Measurements from ENCODE around the gene RAB6A.
"Not testable (repeated sequence)": the region's sequence is repeated elsewhere in the genome, so short reads cannot be mapped to it uniquely, and the experiment has no call there.

The RAB6A gene

GRCh38 chr11:73760679-73761402 lies at the start of gene RAB6A:
Gene RAB6A, minus strand, starts transcription at chr11:73761074. Its CDS starts 439 bp downstream, at chr11:73760635.
- DNase-seq: peak; percentile 99

GRCh38 chr11:73810637-73811036 lies 49.8 kb upstream of the RAB6A start:
- DNase-seq: no peak

- DNase-seq: no peak
Observed at GRCh38 chr11:73808052-73808451, 47.2 kb upstream of the RAB6A start.

- DNase-seq: peak; percentile 53
Observed at GRCh38 chr11:73804712-73805111, 43.8 kb upstream of the RAB6A start.

- no peak for DNase-seq
Observed at GRCh38 chr11:73801136-73801535, 40.3 kb upstream of the RAB6A start.

GRCh38 chr11:73800276-73800806 lies 39.5 kb upstream of the RAB6A start:
- no peak for DNase-seq

GRCh38 chr11:73797457-73797856 lies 36.6 kb upstream of the RAB6A start:
- DNase-seq: no peak

- DNase-seq: peak; percentile 58
Observed at GRCh38 chr11:73795925-73796632, 35.2 kb upstream of the RAB6A start.

GRCh38 chr11:73792584-73792983 lies 31.7 kb upstream of the RAB6A start:
- DNase-seq: no peak

GRCh38 chr11:73789279-73789670 lies 28.4 kb upstream of the RAB6A start:
- no peak for DNase-seq

GRCh38 chr11:73787643-73788558 lies 27.0 kb upstream of the RAB6A start, which contains the start of gene MRPL48:
Gene MRPL48, plus strand, starts transcription at chr11:73787874. Its CDS starts 98 bp downstream, at chr11:73787972.
- DNase-seq: peak; percentile 97

GRCh38 chr11:73787051-73787642 lies 26.3 kb upstream of the RAB6A start:
- DNase-seq: no peak

GRCh38 chr11:73785467-73785866 lies 24.6 kb upstream of the RAB6A start:
- DNase-seq: not testable (repeated sequence)

- no peak for DNase-seq
Observed at GRCh38 chr11:73784734-73785133, 23.9 kb upstream of the RAB6A start.

- no peak for DNase-seq
Observed at GRCh38 chr11:73784080-73784634, 23.3 kb upstream of the RAB6A start.

- DNase-seq: peak; percentile 23
Observed at GRCh38 chr11:73783483-73784020, 22.7 kb upstream of the RAB6A start.

- no peak for DNase-seq
Observed at GRCh38 chr11:73781303-73781702, 20.4 kb upstream of the RAB6A start.

GRCh38 chr11:73779084-73779902 lies 18.4 kb upstream of the RAB6A start:
- DNase-seq: peak; percentile 98

- not testable (repeated sequence) for DNase-seq
Observed at GRCh38 chr11:73770811-73771210, 9.9 kb upstream of the RAB6A start.

GRCh38 chr11:73766763-73767162 lies 5.9 kb upstream of the RAB6A start:
- DNase-seq: peak; percentile 52

GRCh38 chr11:73762732-73763131 lies 1.9 kb upstream of the RAB6A start:
- DNase-seq: no peak
